DOHH2 (cell line): ENCODE data around the gene CYS1.

ENCODE experiments used
- H3F3A ChIP-seq: fragments of 200-600 bp; sonication (generic), shearing (Covaris generic); 2 replicates; pipeline ENCODE4 v1.6.0; 2016; ENCODE audit warnings: antibody characterized with exemption, mild to moderate bottlenecking; ENCODE audit not compliant: control insufficient read depth, insufficient read depth
- H3K27ac ChIP-seq: fragments of 200-600 bp; sonication (generic); 2 replicates; pipeline ENCODE4 v1.5.1; 2014; ENCODE audit warnings: low read depth, mild to moderate bottlenecking, low read length, moderate library complexity
- H3K27me3 ChIP-seq: fragments of 200-600 bp; sonication (generic); 2 replicates; pipeline ENCODE4 v1.6.1; 2014; ENCODE audit warnings: mild to moderate bottlenecking, low read length, mixed read lengths; ENCODE audit not compliant: control insufficient read depth
- H3K36me3 ChIP-seq: fragments of 200-600 bp; sonication (generic); 2 replicates; pipeline ENCODE4 v1.6.1; 2014; ENCODE audit warnings: mild to moderate bottlenecking, low read length, moderate library complexity, mixed read lengths; ENCODE audit not compliant: control insufficient read depth
- H3K4me1 ChIP-seq: fragments of 200-600 bp; sonication (generic); 2 replicates; pipeline ENCODE4 v1.6.1; 2014; ENCODE audit warnings: mild to moderate bottlenecking, low read length, mixed read lengths; ENCODE audit not compliant: control insufficient read depth
- H3K4me2 ChIP-seq: fragments of 200-600 bp; sonication (generic); 2 replicates; pipeline ENCODE4 v1.6.0; 2014; ENCODE audit warnings: mild to moderate bottlenecking, low read length, moderate library complexity
- H3K4me3 ChIP-seq: fragments of 200-600 bp; sonication (generic); 2 replicates; pipeline ENCODE4 v1.5.1; 2014; ENCODE audit warnings: mild to moderate bottlenecking, low read length, mixed read lengths
- H3K79me2 ChIP-seq: fragments of 200-600 bp; sonication (generic); 2 replicates; pipeline ENCODE4 v1.6.1; 2014; ENCODE audit warnings: mild to moderate bottlenecking, low read length, mixed read lengths; ENCODE audit not compliant: control insufficient read depth
- H3K9me2 ChIP-seq: fragments of 200-600 bp; sonication (generic); replicated peaks from 2 replicates; pipeline ENCODE4 v1.6.1; 2014; ENCODE audit warnings: mild to moderate bottlenecking, low read length, mixed read lengths; ENCODE audit not compliant: control insufficient read depth
- H3K9me3 ChIP-seq: fragments of 200-600 bp; sonication (generic); 2 replicates; pipeline ENCODE4 v1.6.1; 2014; ENCODE audit warnings: antibody characterized with exemption, low read length, mixed read lengths; ENCODE audit not compliant: control insufficient read depth, insufficient read depth
- H4K20me1 ChIP-seq: fragments of 200-600 bp; sonication (generic); 2 replicates; pipeline ENCODE4 v1.6.0; 2014; ENCODE audit warnings: low read depth, mild to moderate bottlenecking, antibody characterized with exemption, low read length, moderate library complexity; ENCODE audit not compliant: control insufficient read depth, insufficient read depth
- EZH2phosphoT487 ChIP-seq: fragments of 200-600 bp; sonication (generic); IDR thresholded peaks from 2 replicates; pipeline ENCODE4 v1.6.1; 2017; ENCODE audit warnings: borderline replicate concordance, mild to moderate bottlenecking, antibody characterized with exemption, low read length, moderate library complexity, mixed read lengths
- TF ChIP-seq, protein P1 (sequence below): fragments of 200-600 bp; sonication (generic); IDR thresholded peaks from one replicate; pipeline ENCODE4 v1.5.1; 2014; ENCODE audit warnings: antibody characterized with exemption, mild to moderate bottlenecking, low read depth, low read length; ENCODE audit not compliant: poor library complexity, severe bottlenecking

The CYS1 gene

DNA sequence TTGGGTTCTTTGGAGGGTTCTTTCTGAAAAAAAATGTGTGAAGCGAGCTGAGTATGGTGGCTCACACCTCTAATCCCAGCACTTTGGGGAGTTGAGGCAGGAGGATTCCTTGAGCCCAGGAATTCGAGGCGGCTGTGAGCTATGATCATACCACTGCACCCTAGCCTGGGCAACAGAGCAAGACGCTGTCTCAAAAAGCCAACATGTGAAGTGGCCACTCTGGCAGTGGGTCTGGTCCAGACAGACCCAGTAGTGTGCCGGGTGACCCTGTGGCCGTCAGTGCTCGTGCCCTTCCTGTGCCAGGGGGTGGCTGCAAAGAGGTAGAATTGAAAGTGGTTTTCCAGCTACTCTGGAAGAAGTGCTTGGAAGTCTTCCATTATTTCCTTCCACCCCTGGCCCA lies 25.2 kb downstream of the CYS1 start:
- no peaks in the 10 kb centered on the region for H3F3A ChIP-seq
- H3K9me3 ChIP-seq: no peaks in the 10 kb centered on the region
- H3K79me2 ChIP-seq: no peaks in the 10 kb centered on the region
- no peak overlapping the region for H3K4me3 ChIP-seq
- no peak overlapping the region for H3K4me2 ChIP-seq
- H3K27me3 ChIP-seq: peaks cover 15% of the 10 kb centered on the region
- no peaks in the 10 kb centered on the region for H4K20me1 ChIP-seq
- H3K27ac ChIP-seq: no peak overlapping the region
- H3K4me1 ChIP-seq: no peaks in the 10 kb centered on the region
- H3K9me2 ChIP-seq: no peaks in the 10 kb centered on the region
- TF ChIP-seq, protein P1, sequence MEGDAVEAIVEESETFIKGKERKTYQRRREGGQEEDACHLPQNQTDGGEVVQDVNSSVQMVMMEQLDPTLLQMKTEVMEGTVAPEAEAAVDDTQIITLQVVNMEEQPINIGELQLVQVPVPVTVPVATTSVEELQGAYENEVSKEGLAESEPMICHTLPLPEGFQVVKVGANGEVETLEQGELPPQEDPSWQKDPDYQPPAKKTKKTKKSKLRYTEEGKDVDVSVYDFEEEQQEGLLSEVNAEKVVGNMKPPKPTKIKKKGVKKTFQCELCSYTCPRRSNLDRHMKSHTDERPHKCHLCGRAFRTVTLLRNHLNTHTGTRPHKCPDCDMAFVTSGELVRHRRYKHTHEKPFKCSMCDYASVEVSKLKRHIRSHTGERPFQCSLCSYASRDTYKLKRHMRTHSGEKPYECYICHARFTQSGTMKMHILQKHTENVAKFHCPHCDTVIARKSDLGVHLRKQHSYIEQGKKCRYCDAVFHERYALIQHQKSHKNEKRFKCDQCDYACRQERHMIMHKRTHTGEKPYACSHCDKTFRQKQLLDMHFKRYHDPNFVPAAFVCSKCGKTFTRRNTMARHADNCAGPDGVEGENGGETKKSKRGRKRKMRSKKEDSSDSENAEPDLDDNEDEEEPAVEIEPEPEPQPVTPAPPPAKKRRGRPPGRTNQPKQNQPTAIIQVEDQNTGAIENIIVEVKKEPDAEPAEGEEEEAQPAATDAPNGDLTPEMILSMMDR: no peak
- TF ChIP-seq EZH2phosphoT487: no peak
- no peaks in the 10 kb centered on the region for H3K36me3 ChIP-seq

DNA sequence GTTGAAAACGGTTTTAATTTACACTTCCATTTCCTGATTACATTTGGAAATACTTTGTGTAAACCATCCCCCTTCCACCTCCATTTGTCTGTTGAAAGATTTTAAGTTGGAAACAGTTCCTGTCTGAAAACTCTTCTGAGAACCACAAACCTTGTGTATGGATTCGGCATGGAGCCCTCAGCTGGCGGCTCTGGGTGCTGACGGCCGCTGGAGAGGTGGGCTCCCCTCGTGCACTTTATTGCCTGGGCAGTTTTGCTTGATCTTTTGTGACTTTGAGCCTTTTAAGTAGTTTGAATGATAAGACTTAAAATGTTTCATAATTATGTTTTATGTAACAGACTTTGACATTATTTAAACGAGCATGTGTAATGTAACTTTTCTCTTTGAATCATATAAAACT lies 25.8 kb downstream of the CYS1 start:
- Histone ChIP-seq H3K79me2 (no peaks in the 10 kb centered on the region), H4K20me1 (no peaks in the 10 kb centered on the region), H3K27ac (no peak overlapping the region), H3K9me2 (no peaks in the 10 kb centered on the region), H3K27me3 (peaks cover 15% of the 10 kb centered on the region), H3K4me3 (no peak overlapping the region), H3K9me3 (no peaks in the 10 kb centered on the region), H3K4me1 (no peaks in the 10 kb centered on the region), H3F3A (no peaks in the 10 kb centered on the region), H3K4me2 (no peak overlapping the region), H3K36me3 (no peaks in the 10 kb centered on the region)
- no peak for TF ChIP-seq EZH2phosphoT487

DNA sequence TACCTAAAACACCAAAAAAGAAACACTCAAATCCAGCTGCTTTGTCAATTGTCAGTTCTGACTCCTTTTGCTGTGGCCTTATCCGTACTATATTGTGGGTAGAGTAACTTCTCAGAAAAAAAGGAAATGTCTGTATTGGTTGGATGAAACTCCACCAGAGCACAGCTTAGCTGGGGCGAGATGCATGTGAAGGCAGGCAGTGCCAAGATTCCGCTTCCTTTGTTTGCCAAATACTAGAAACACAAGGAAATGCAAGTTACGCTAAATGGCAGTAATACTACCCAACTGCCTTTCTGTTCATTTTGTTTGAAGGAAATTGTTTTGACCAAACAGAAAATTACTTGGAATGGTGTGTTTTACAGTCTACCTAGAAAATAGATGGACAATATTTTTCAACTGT lies 26.9 kb downstream of the CYS1 start:
- Histone ChIP-seq H3K36me3 (no peaks in the 10 kb centered on the region), H3K4me3 (no peak overlapping the region), H3F3A (no peaks in the 10 kb centered on the region), H3K9me3 (no peaks in the 10 kb centered on the region), H3K4me1 (no peaks in the 10 kb centered on the region), H3K27ac (no peak overlapping the region), H3K9me2 (no peaks in the 10 kb centered on the region), H3K79me2 (no peaks in the 10 kb centered on the region), H3K27me3 (peaks cover 15% of the 10 kb centered on the region), H4K20me1 (no peaks in the 10 kb centered on the region), H3K4me2 (no peak overlapping the region)
- no peak for TF ChIP-seq EZH2phosphoT487
- TF ChIP-seq, protein P1: no peak

DNA sequence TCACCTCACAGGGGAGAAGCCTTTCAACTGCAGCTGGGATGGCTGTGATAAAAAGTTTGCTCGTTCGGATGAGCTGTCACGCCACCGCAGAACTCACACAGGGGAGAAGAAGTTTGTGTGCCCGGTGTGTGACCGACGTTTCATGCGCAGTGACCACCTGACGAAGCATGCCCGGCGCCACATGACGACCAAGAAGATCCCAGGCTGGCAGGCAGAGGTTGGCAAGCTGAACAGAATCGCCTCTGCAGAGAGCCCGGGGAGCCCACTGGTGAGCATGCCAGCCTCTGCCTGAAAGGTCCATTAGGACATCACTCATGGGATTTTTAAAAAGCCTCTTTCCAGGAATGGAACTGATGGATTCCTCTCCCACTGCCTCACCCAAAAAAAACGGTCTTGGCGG lies 28.0 kb downstream of the CYS1 start:
- Histone ChIP-seq H3K9me3 (no peaks in the 10 kb centered on the region), H3K36me3 (no peaks in the 10 kb centered on the region), H3K4me3 (no peak overlapping the region), H3K4me1 (no peaks in the 10 kb centered on the region), H3F3A (no peaks in the 10 kb centered on the region), H3K27me3 (peaks cover 15% of the 10 kb centered on the region), H3K27ac (no peak overlapping the region), H3K9me2 (no peaks in the 10 kb centered on the region), H4K20me1 (no peaks in the 10 kb centered on the region), H3K4me2 (no peak overlapping the region), H3K79me2 (no peaks in the 10 kb centered on the region)
- TF ChIP-seq, protein P1: no peak
- no peak for TF ChIP-seq EZH2phosphoT487
